NCI-H345 (cell line): Measurements from ENCODE around the gene CCDC15.
"Not testable (repeated sequence)": the region's sequence is repeated elsewhere in the genome, so short reads cannot be mapped to it uniquely, and the experiment has no call there.

Experiments used
- DNase-seq: peaks from one replicate; lab custom pipeline; 2025; lab: John Stamatoyannopoulos, UW

The CCDC15 gene

DNA sequence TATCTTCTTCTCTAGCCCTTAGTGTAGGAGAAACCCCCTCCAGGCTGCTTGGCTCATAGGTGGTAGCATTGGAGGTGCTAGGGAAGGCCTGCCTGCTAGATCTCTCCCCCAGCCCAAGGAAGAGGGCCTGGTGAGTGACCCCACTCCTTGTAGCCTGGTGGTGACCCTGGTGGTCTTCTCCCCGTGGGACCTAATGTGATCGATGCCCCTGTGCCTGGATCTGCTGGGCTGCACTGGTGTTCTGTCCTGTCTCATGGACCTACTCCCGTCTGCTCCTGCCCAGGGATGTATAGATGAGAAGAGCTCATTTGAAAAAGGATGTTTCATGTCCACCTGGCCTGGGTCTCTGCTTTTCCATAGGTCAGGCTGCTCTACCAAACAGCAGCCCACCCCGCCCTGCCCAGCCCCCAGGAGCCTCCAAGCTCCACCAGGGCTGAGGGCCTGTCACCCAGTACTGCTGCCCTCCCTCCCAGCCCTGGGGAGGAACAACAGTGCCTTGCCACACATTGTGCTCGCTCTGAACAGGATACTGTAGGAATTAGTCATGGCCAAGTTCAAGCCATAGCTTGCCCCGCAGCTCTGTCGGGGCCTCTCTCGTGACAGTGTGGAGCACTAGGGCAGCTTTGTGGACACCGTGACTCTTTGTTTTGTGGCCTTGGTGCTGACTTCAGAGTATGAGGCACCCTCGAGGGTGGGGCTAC lies 128.8 kb downstream of the CCDC15 start:
- no peak for DNase-seq

DNA sequence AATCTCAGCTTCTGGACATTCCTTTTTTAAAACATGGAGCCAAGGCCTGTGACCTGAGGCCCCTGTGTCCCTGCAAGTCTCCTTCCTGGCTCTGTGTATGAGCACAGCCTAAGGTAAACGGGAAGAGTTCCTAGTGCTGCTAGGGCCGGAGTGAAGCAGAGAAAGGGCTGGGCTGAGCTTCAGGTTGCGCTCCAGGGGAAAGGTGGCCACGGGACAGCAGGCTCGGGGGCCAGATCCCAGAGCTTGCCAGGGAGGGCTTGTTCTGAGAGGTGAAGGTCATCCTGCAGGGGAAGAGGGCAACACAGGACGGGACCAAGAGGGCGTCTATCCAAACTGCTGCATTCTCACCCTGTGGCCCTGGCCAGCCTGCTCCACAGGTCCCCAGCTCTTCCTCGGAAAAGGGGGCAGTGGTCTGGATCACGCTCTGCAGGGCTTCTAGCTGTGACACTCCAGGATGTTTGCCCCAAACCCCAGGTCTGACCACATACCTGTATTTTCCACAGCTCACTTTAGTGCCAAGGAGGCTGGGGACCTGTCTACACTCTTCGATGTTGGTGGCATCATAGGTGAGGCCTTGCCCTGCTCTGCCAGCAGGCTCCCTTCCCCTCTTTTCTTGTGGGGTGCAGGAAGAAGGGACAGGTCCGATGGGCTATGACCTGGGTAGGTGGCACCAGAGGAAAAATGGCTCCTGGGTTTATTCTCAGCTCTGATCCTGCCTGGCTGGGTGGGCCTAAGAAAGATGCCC lies 129.5 kb downstream of the CCDC15 start:
- no peak for DNase-seq

DNA sequence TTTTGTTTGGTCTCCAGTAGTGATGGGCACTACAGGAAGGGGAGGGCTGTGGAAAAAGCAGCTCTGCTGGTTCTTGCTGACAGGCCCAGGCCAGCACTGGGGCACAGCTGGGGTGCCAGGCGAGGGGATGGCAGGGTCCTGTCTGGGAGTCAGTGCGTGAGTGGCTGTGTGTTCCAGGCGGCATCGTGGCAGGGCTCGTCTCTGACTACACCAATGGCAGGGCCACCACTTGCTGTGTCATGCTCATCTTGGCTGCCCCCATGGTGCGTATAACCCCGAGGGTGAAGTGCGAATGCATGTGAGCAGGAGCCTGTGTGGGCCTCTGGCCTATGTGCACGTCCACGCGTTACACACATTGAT lies 130.0 kb downstream of the CCDC15 start:
- no peak for DNase-seq

DNA sequence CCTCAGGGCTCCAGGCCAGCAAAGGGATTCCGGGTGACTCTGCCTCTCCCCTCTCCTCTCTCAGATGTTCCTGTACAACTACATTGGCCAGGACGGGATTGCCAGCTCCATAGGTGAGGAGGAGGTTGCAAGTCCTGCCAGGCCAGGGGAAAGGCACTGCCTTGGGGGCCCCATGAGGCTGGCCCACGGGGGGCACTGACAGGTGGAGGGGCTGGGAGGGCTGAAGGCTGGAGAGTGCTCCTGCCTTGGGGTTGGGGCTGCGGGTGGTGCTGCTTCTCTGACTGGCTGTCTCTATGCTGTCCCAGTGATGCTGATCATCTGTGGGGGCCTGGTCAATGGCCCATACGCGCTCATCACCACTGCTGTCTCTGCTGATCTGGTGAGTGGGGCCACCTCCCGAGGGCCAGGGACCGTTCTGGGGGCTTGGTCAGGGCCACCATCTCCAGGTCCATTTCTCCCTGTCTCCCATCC lies 130.8 kb downstream of the CCDC15 start:
- no peak for DNase-seq

DNA sequence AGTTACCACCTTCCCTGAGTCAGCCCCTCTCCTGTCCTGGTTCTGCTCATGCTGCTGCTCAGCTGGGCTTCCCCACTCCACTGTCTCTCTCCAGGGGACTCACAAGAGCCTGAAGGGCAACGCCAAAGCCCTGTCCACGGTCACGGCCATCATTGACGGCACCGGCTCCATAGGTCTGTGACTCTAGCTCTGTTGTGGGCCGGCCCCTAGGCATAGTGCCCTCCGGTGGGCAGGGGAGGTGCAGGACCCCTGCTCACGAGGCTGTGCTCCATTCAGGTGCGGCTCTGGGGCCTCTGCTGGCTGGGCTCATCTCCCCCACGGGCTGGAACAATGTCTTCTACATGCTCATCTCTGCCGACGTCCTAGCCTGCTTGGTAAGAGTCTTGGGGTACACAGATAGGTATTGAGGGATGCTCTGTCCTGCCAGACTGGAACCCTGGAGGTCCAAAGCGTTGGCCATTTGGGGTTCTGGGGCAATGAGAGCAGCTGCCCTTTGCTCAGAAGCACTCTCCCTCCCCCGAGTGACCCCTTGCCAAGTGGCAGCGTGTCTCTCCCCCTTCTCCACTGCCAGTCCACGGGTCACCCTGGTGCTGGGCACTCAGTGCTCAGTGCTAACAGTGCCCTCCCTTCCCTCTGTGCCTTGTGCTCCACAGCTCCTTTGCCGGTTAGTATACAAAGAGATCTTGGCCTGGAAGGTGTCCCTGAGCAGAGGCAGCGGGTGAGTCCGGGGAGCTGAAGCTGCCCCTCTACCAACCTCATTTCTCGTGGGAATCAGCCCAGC lies 131.5 kb downstream of the CCDC15 start:
- no peak for DNase-seq

DNA sequence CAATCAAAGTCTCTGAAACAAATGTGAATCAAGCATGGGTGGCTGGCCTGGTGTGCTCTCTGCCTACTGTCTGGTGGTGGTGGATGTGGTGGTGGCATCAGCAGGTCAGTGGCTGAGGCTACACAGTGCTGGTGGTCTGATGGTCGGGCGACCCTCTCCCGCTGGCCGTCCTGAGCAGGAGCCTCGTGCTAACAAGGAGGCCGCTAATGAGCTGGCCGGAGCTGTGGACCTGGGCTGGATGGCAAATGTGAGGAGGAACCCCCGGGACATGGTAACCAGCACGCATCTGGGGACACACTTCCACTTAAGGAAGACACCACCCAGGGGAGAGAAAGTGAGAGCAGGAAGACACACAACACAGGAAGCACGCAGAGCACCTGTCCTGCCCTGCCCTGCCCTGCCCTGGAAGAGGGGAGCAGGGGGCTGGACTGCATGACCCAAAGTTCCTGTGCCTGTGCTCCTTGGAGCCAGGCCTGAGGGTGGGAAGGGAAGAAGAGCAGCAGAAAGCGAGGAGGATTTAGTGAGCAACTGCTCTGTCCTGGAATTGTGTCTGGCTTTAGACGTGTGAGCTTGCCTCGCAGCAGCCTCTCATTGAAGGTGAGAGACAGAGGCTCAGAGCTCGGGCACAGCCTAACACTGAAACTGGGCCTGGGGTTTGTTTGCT lies 132.8 kb downstream of the CCDC15 start:
- no peak for DNase-seq

DNA sequence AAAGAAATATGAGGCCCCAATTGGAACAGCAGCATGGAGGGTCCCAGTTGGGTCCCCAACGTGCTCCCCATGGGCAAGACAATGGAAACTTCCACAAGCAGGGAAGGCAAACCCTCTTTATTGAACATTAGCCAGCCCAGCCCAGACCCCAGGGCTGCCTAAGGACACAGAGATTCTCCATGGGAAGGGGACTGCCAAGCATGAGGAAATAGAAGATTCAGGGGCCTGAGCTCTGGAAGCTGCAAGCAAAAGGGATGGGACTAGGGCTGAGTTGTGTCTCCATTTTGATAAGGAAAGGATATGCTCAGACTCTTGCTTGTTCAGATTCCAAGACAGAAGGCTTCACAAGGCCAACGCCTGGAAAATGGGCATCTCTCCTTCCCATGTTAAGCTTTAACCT lies 134.1 kb downstream of the CCDC15 start:
- DNase-seq: no peak

DNA sequence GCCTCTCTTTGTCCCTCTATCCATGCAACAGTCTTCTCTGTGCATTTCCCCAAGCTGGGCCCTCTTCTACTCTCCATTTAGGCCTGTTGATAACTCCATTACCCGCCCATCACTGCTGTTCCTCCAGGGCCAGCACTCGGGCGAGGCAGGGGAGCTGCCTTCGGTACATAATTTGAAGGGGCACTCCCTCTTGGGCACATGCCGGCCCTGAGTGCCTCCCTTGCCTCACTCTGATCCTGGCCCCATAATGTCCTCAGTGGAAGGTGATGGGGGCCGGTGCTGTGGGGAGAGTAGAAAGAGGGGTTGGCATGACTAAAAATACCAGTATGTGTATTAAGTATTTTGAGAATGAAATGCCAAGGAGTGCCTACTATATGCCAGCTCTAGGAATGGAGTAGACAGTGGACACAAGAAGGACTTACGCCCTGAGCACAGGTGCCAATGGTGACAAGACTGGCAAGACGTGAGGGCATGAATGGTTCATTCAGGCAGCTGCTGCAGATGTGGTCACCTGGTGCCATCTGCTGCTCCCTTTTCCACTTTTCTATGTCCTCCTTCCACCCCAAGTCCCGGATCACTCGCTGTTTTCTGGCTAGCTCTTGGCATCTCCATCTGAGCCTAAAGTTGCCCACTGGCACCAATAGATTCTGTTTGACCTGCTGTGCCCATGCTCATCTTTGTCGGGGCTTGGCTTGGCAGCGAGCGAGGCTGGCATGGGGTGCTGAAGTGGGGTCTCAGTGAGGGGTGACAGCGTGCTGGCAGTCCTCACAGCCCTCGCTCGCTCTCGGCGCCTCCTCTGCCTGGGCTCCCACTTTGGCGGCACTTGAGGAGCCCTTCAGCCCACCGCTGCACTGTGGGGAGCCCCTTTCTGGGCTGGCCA lies 134.8 kb downstream of the CCDC15 start:
- no peak for DNase-seq

DNA sequence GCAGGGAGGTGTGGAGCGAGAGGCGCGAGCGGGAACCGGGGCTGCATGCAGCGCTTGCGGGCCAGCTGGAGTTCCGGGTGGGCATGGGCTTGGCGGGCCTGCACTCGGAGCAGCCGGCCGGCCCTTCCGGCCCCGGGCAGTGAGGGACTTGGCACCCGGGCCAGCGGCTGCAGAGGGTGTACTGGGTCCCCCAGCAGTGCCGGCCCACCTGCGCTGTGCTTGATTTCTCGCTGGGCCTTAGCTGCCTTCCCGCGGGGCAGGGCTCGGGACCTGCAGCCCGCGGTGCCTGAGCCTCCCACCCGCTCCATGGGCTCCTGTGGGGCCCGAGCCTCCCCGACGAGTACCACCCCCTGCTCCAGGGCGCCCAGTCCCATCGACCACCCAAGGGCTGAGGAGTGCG lies 135.5 kb downstream of the CCDC15 start:
- not testable (repeated sequence) for DNase-seq

DNA sequence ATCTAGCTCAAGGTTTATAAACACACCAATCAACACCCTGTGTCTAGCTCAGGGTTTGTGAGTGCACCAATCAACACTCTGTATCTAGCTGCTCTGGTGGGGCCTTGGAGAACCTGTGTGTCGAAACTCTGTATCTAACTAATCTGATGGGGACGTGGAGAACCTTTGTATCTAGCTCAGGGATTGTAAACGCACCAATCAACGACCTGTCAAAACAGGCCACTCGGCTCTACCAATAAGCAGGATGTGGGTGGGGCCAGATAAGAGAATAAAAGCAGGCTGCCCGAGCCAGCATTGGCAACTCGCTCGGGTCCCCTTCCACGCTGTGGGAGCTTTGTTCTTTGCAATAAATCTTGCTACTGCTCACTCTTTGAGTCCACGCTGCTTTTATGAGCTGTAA lies 136.1 kb downstream of the CCDC15 start:
- not testable (repeated sequence) for DNase-seq

DNA sequence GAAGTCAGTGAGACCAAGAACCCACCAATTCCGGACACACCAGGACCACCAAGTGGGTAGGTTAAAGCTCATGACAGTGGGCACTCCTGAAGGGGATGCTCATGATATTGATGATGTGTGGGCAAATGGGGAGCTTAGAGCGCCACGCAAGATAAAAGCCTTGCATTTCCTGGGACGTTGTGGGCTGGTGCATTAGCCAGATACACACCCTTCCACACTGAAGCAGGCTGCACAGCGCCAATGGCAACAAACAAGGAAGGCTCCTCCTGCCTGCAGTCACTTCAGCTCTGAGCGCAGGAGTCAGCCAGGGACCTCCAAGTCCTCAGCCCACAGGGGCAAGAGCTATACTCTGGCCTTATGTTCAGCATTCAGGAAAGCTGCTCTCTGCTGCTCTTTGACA lies 136.8 kb downstream of the CCDC15 start:
- DNase-seq: no peak
